Measurements from ENCODE around the gene ADRB2. TPM values are rescaled to one million over a fixed set of nuclear protein-coding genes. Genes with fewer than 3 reads are reported as not detected.

ADRB2 gene
- total RNA-seq, 3 donors from 2014 or later (not counting 1 experiment from before 2014, with no cell fraction given): 47.1 to 78.9 (median 60.7) TPM

GRCh38 chr5:148857474-148857873 is 31.1 kb downstream of the ADRB2 start:
- ATAC-seq (no peak), DNase-seq (no peak)
- Mint-ChIP-seq H3K4me1 (peaks cover 95 to 97% of the 10 kb centered on the region in 2 donors), H3K27me3 (ENCODE audit: low read depth in 2 of 2) (no peaks in the 10 kb centered on the region), H3K36me3 (no peaks in the 10 kb centered on the region), H3K9me3 (no peaks in the 10 kb centered on the region), H3K4me3 (peak overlapping the region; percentile 47), H3K27ac (peak overlapping the region; percentile 94 to 97)
- peak overlapping the region; percentile 28 for H3K27ac ChIP-seq (ENCODE audit: low read length)
- no peak overlapping the region for H3K4me3 ChIP-seq (ENCODE audit: low read length)
- H3K9me3 ChIP-seq (ENCODE audit: control insufficient read depth, insufficient read depth, low read length): no peaks in the 10 kb centered on the region
- TF ChIP-seq CTCF (IDR thresholded peaks at IDR 0.05): no peak
- peaks cover 74% of the 10 kb centered on the region for H3K4me1 ChIP-seq (ENCODE audit: control insufficient read depth, insufficient read depth, low read length)
- intact Hi-C loops (cut with micrococcal nuclease): no loop called here
- H3K27me3 ChIP-seq (ENCODE audit: control insufficient read depth, insufficient read depth, low read length): no peaks in the 10 kb centered on the region
- no peaks in the 10 kb centered on the region for H3K36me3 ChIP-seq (ENCODE audit: control insufficient read depth, insufficient read depth, low read length)
- 95% methylated on average over 2 of the region's 2 CpGs for WGBS (ENCODE audit: insufficient coverage)

GRCh38 chr5:148858106-148858505 is 31.7 kb downstream of the ADRB2 start:
- no peak for TF ChIP-seq CTCF (IDR thresholded peaks at IDR 0.05)
- no peak overlapping the region for H3K4me3 ChIP-seq (ENCODE audit: low read length)
- H3K9me3 Mint-ChIP-seq: no peaks in the 10 kb centered on the region
- peaks cover 70% of the 10 kb centered on the region for H3K4me1 ChIP-seq (ENCODE audit: control insufficient read depth, insufficient read depth, low read length)
- no peaks in the 10 kb centered on the region for H3K9me3 ChIP-seq (ENCODE audit: control insufficient read depth, insufficient read depth, low read length)
- intact Hi-C loops (cut with micrococcal nuclease): no loop called here
- H3K27me3 Mint-ChIP-seq (ENCODE audit: low read depth in 2 of 2): no peaks in the 10 kb centered on the region
- H3K4me3 Mint-ChIP-seq: peak overlapping the region; percentile 47
- 98% methylated on average over 2 of the region's 2 CpGs for WGBS (ENCODE audit: insufficient coverage)
- peaks cover 95 to 97% of the 10 kb centered on the region in 2 donors for H3K4me1 Mint-ChIP-seq
- ATAC-seq (no peak), DNase-seq (no peak)
- H3K27ac ChIP-seq (ENCODE audit: low read length): peak overlapping the region; percentile 28
- no peaks in the 10 kb centered on the region for H3K36me3 ChIP-seq (ENCODE audit: control insufficient read depth, insufficient read depth, low read length)
- peak overlapping the region; percentile 94 to 97 for H3K27ac Mint-ChIP-seq
- no peaks in the 10 kb centered on the region for H3K27me3 ChIP-seq (ENCODE audit: control insufficient read depth, insufficient read depth, low read length)
- no peaks in the 10 kb centered on the region for H3K36me3 Mint-ChIP-seq

- no peak for TF ChIP-seq CTCF (IDR thresholded peaks at IDR 0.05)
- WGBS (ENCODE audit: insufficient coverage): 85% methylated on average over 6 of the region's 6 CpGs
- intact Hi-C loops (cut with micrococcal nuclease): no loop called here
- H3K36me3 ChIP-seq (ENCODE audit: control insufficient read depth, insufficient read depth, low read length): peaks cover under 1% of the 10 kb centered on the region
- no peaks in the 10 kb centered on the region for H3K36me3 Mint-ChIP-seq
- H3K9me3 ChIP-seq (ENCODE audit: control insufficient read depth, insufficient read depth, low read length): no peaks in the 10 kb centered on the region
- peaks cover 94 to 95% of the 10 kb centered on the region in 2 donors for H3K4me1 Mint-ChIP-seq
- DNase-seq (no peak), ATAC-seq (no peak)
- H3K27ac Mint-ChIP-seq: peak overlapping the region; percentile 94 to 97
- H3K27ac ChIP-seq (ENCODE audit: low read length): peak overlapping the region; percentile 28
- H3K4me1 ChIP-seq (ENCODE audit: control insufficient read depth, insufficient read depth, low read length): peaks cover 66% of the 10 kb centered on the region
- no peaks in the 10 kb centered on the region for H3K27me3 ChIP-seq (ENCODE audit: control insufficient read depth, insufficient read depth, low read length)
- no peak overlapping the region for H3K4me3 ChIP-seq (ENCODE audit: low read length)
- no peaks in the 10 kb centered on the region for H3K27me3 Mint-ChIP-seq (ENCODE audit: low read depth in 2 of 2)
- no peaks in the 10 kb centered on the region for H3K9me3 Mint-ChIP-seq
- H3K4me3 Mint-ChIP-seq: peak overlapping the region; percentile 68
These were observed 32.1 kb downstream of the ADRB2 start for GRCh38 chr5:148858547-148858946.

- Histone ChIP-seq H3K27ac (ENCODE audit: low read length) (peak overlapping the region; percentile 28), H3K4me3 (ENCODE audit: low read length) (no peak overlapping the region), H3K27me3 (ENCODE audit: control insufficient read depth, insufficient read depth, low read length) (no peaks in the 10 kb centered on the region), H3K36me3 (ENCODE audit: control insufficient read depth, insufficient read depth, low read length) (peaks cover 7% of the 10 kb centered on the region), H3K4me1 (ENCODE audit: control insufficient read depth, insufficient read depth, low read length) (peaks cover 57% of the 10 kb centered on the region), H3K9me3 (ENCODE audit: control insufficient read depth, insufficient read depth, low read length) (no peaks in the 10 kb centered on the region)
- TF ChIP-seq CTCF (IDR thresholded peaks at IDR 0.05): no peak
- Mint-ChIP-seq H3K4me3 (peak overlapping the region; percentile 68), H3K36me3 (peaks cover 7% of the 10 kb centered on the region), H3K27me3 (ENCODE audit: low read depth in 2 of 2) (no peaks in the 10 kb centered on the region), H3K9me3 (no peaks in the 10 kb centered on the region), H3K27ac (peak overlapping the region; percentile 94 to 97), H3K4me1 (peaks cover 94 to 95% of the 10 kb centered on the region in 2 donors)
- intact Hi-C loops (cut with micrococcal nuclease): loop anchor here (5.0 kb wide), 1 partner anchor 32 kb away; the partner anchor contains the start of gene ADRB2
- ATAC-seq: no peak
- no peak for DNase-seq
- no CpG with 5 or more reads among the region's 2 CpGs for WGBS (ENCODE audit: insufficient coverage)
These were observed 33.3 kb downstream of the ADRB2 start for GRCh38 chr5:148859703-148860102.
